CD14-positive monocyte (primary cell): Measurements from ENCODE around the gene ZGPAT. TPM values are rescaled to one million over a fixed set of nuclear protein-coding genes. Genes with fewer than 3 reads are reported as not detected.

ENCODE experiments used
- DNase-seq, 3 donors: peaks; one replicate each; pipeline ENCODE4 v3.0.0-alpha.2; 2011 to 2022
- H2AFZ ChIP-seq: 2 replicates; pipeline ENCODE4 v1.6.0; 2012; ENCODE audit warnings: mild to moderate bottlenecking, low read depth, low read length, inconsistent platforms; ENCODE audit not compliant: insufficient read depth, poor library complexity, severe bottlenecking
- H3K27ac ChIP-seq, 2 donors: 1 replicate in 1 of 2; 2 replicates in 1 of 2; pipeline ENCODE4 v1.5.1; 2012 to 2013; ENCODE audit warnings: low read length in 2 of 2, control low read depth in 1 of 2, inconsistent platforms in 1 of 2, low read depth in 1 of 2, mild to moderate bottlenecking in 1 of 2
- H3K27me3 ChIP-seq, 2 donors: one replicate each; pipeline versions ENCODE4 v1.6.0 to v1.6.1; 2011 to 2013; ENCODE audit warnings: low read length in 2 of 2; ENCODE audit not compliant: control insufficient read depth in 2 of 2, insufficient read depth in 2 of 2
- H3K36me3 ChIP-seq, 2 donors: replicated peaks in 1 of 2; 1 replicate in 1 of 2; 2 replicates in 1 of 2; pipeline versions ENCODE4 v1.5.1 to v1.6.1; 2012 to 2013; ENCODE audit warnings: low read length in 2 of 2, control low read depth in 1 of 2, inconsistent platforms in 1 of 2, mild to moderate bottlenecking in 1 of 2; ENCODE audit not compliant: insufficient read depth in 2 of 2, control insufficient read depth in 1 of 2
- H3K4me1 ChIP-seq, 2 donors: 1 replicate in 1 of 2; 2 replicates in 1 of 2; pipeline versions ENCODE4 v1.5.1 to v1.6.1; 2012 to 2013; ENCODE audit warnings: low read length in 2 of 2, control low read depth in 1 of 2, inconsistent platforms in 1 of 2, mild to moderate bottlenecking in 1 of 2, moderate library complexity in 1 of 2; ENCODE audit not compliant: insufficient read depth in 2 of 2, control insufficient read depth in 1 of 2
- H3K4me2 ChIP-seq: replicated peaks from 2 replicates; pipeline ENCODE3; 2012; ENCODE audit warnings: low read length, moderate library complexity, mild to moderate bottlenecking; ENCODE audit not compliant: poor library complexity, severe bottlenecking; ENCODE audit errors: extremely low read depth
- H3K4me3 ChIP-seq, 3 experiments: fragments of 200-600 bp in 1 of 3; sonication (generic) in 1 of 3; replicated peaks in 1 of 3; 1 replicate in 2 of 3; 2 replicates in 1 of 3; pipeline ENCODE4 v1.5.1; 2011 to 2013; ENCODE audit warnings: low read length in 3 of 3, mild to moderate bottlenecking in 3 of 3, control low read depth in 2 of 3, low read depth in 2 of 3, inconsistent platforms in 1 of 3, moderate library complexity in 1 of 3
- H3K79me2 ChIP-seq: 2 replicates; pipeline ENCODE4 v1.6.0; 2012; ENCODE audit warnings: mild to moderate bottlenecking, control low read depth, inconsistent platforms, low read length, moderate library complexity; ENCODE audit not compliant: insufficient read depth
- H3K9ac ChIP-seq: 2 replicates; pipeline ENCODE4 v1.6.0; 2017; ENCODE audit warnings: low read length, mild to moderate bottlenecking; ENCODE audit not compliant: insufficient read depth, poor library complexity, severe bottlenecking
- H3K9me3 ChIP-seq, 2 donors: replicated peaks in 1 of 2; 1 replicate in 1 of 2; 2 replicates in 1 of 2; pipeline versions ENCODE4 v1.5.1 to v1.6.1; 2012 to 2013; ENCODE audit warnings: low read length in 2 of 2, control low read depth in 1 of 2; ENCODE audit not compliant: control insufficient read depth in 1 of 2, insufficient read depth in 1 of 2
- H4K20me1 ChIP-seq: 2 replicates; pipeline ENCODE4 v1.6.0; 2012; ENCODE audit warnings: mild to moderate bottlenecking, low read length, control low read depth, moderate library complexity; ENCODE audit not compliant: insufficient read depth
- H3K27ac Mint-ChIP-seq, 7 donors: one replicate each; pipeline ENCODE4 v1.8.0; 2020; ENCODE audit warnings: mild to moderate bottlenecking in 7 of 7, mixed read lengths in 7 of 7, moderate library complexity in 6 of 7, inconsistent platforms in 2 of 7
- H3K27me3 Mint-ChIP-seq, 3 donors: one replicate each; pipeline ENCODE4 v1.8.0; 2021 to 2022; ENCODE audit warnings: low read depth in 3 of 3, mild to moderate bottlenecking in 3 of 3, mixed read lengths in 3 of 3, moderate library complexity in 3 of 3, inconsistent platforms in 1 of 3
- H3K36me3 Mint-ChIP-seq, 2 donors: one replicate each; pipeline ENCODE4 v1.8.0; 2020; ENCODE audit warnings: mixed read lengths in 2 of 2, inconsistent platforms in 1 of 2, mild to moderate bottlenecking in 1 of 2
- H3K4me1 Mint-ChIP-seq: one replicate; pipeline ENCODE4 v1.8.0; 2020; ENCODE audit warnings: mild to moderate bottlenecking, mixed read lengths
- H3K4me3 Mint-ChIP-seq, 2 donors: one replicate each; pipeline ENCODE4 v1.8.0; 2020; ENCODE audit warnings: mild to moderate bottlenecking in 2 of 2, mixed read lengths in 2 of 2, moderate library complexity in 1 of 2
- H3K9me3 Mint-ChIP-seq, 7 donors: one replicate each; pipeline ENCODE4 v1.8.0; 2020 to 2022; ENCODE audit warnings: mixed read lengths in 7 of 7, mild to moderate bottlenecking in 6 of 7, moderate library complexity in 6 of 7, inconsistent platforms in 2 of 7
- CTCF ChIP-seq: fragments of 200-600 bp; IDR thresholded peaks from one replicate; pipeline ENCODE4 v1.8.0; 2022; ENCODE audit warnings: antibody characterized with exemption, mild to moderate bottlenecking
- WGBS: methylation state at CpG from one replicate; pipeline ENCODE4 v1.1.5; 2013; ENCODE audit warnings: missing lambda C conversion rate; ENCODE audit not compliant: insufficient coverage; 5-methylcytosine and 5-hydroxymethylcytosine counted together
- intact Hi-C, 2 donors: fragments of 100-400 bp; cut with micrococcal nuclease; formaldehyde crosslinking; loops; one replicate each; pipeline versions ENCODE4 v1.15.0 to v1.15.1; 2023
- polyA plus RNA-seq, 3 donors: library from polyadenylated mRNA; depleted of rRNA in 1 of 3; unstranded in 2 of 3; stranded (reverse) in 1 of 3; fragments of 300-500 nt in 2 of 3; fragments of >200 nt in 1 of 3; fragmentation: Illumina TruSeq in 2 of 3; gene quantifications; 1 replicate in 2 of 3; 2 replicates in 1 of 3; pipeline ENCODE4 v1.2.3, GENCODE V29; 2012 to 2021

ZGPAT gene
- polyA plus RNA-seq, 3 donors = 24.2 to 58.6 (median 28.3) TPM

- no peak overlapping the region for H2AFZ ChIP-seq
- H3K79me2 ChIP-seq = no peaks in the 10 kb centered on the region
- Mint-ChIP-seq H3K4me1 (peaks cover 16% of the 10 kb centered on the region), H3K9me3 (no peaks in the 10 kb centered on the region), H3K36me3 (peaks cover 5 to 13% of the 10 kb centered on the region in 2 donors), H3K27ac (no peak overlapping the region), H3K27me3 (peaks cover 2 to 21% (median 3%) of the 10 kb centered on the region in 3 donors), H3K4me3 (no peak overlapping the region)
- H3K27ac ChIP-seq = no peak overlapping the region
- H3K4me1 ChIP-seq = peaks cover 16% of the 10 kb centered on the region in 2 donors
- H3K36me3 ChIP-seq = peaks cover 0 to 11% of the 10 kb centered on the region in 2 donors
- H3K4me3 ChIP-seq = no peak overlapping the region
- 99% methylated on average over 33 of the region's 37 CpGs for WGBS
- H3K9ac ChIP-seq = no peak overlapping the region
- peaks cover 38% of the 10 kb centered on the region for H4K20me1 ChIP-seq
- no peak overlapping the region for H3K4me2 ChIP-seq
- intact Hi-C loops = no loop called here
- peaks cover 0 to 12% of the 10 kb centered on the region in 2 donors for H3K27me3 ChIP-seq
- no peaks in the 10 kb centered on the region for H3K9me3 ChIP-seq
- no peak for TF ChIP-seq CTCF
- no peak for DNase-seq
Observed at GRCh38 chr20:63694584-63695423, 13.0 kb upstream of the ZGPAT start.

- Histone ChIP-seq H4K20me1 (peaks cover 38% of the 10 kb centered on the region), H3K27me3 (peaks cover 0 to 12% of the 10 kb centered on the region in 2 donors), H3K36me3 (peaks cover 0 to 9% of the 10 kb centered on the region in 2 donors), H3K27ac (no peak overlapping the region), H3K9me3 (no peaks in the 10 kb centered on the region), H3K4me1 (peaks cover 16% of the 10 kb centered on the region in 2 donors), H2AFZ (no peak overlapping the region), H3K4me2 (no peak overlapping the region), H3K4me3 (no peak overlapping the region), H3K9ac (no peak overlapping the region), H3K79me2 (no peaks in the 10 kb centered on the region)
- intact Hi-C loops = no loop called here
- H3K9me3 Mint-ChIP-seq = no peaks in the 10 kb centered on the region
- TF ChIP-seq CTCF = no peak
- peaks cover 2 to 21% (median 3%) of the 10 kb centered on the region in 3 donors for H3K27me3 Mint-ChIP-seq
- H3K36me3 Mint-ChIP-seq = peaks cover 10 to 17% of the 10 kb centered on the region in 2 donors
- WGBS = 81% methylated on average over 20 of the region's 25 CpGs
- H3K27ac Mint-ChIP-seq = no peak overlapping the region
- peaks cover 16% of the 10 kb centered on the region for H3K4me1 Mint-ChIP-seq
- no peak overlapping the region for H3K4me3 Mint-ChIP-seq
- no peak for DNase-seq
Observed at GRCh38 chr20:63695424-63696305, 12.2 kb upstream of the ZGPAT start.
